RWPE2 (cell line): Measurements from ENCODE around the gene CNTRL.
"Not testable (repeated sequence)": the region's sequence is repeated elsewhere in the genome, so short reads cannot be mapped to it uniquely, and the experiment has no call there.

Experiments used
- ATAC-seq: fragments of 200-7000 bp; cut with Tn5 transposase; 3 replicates; pipeline ENCODE4 v1.9.1; 2021; ENCODE audit warnings: low read depth
- DNase-seq: peaks from one replicate; pipeline ENCODE4 v3.0.0-alpha.2; 2020; ENCODE audit warnings: low spot score
- H3K27ac ChIP-seq: fragments of 450-650 bp; 2 replicates; pipeline ENCODE4 v1.5.1; 2017; ENCODE audit warnings: mild to moderate bottlenecking; ENCODE audit not compliant: poor library complexity, severe bottlenecking
- H3K27me3 ChIP-seq: fragments of 250-450 bp; sonication (Bioruptor Pico); 2 replicates; pipeline ENCODE4 v1.5.1; 2021; ENCODE audit warnings: mild to moderate bottlenecking, moderate library complexity; ENCODE audit not compliant: insufficient read depth, poor library complexity, severe bottlenecking
- H3K36me3 ChIP-seq: fragments of 250-450 bp; sonication (Bioruptor Pico); 2 replicates; pipeline ENCODE4 v1.5.1; 2020; ENCODE audit warnings: low read depth, mild to moderate bottlenecking, moderate library complexity
- H3K4me1 ChIP-seq: fragments of 250-450 bp; sonication (Bioruptor Pico); 2 replicates; pipeline ENCODE4 v1.5.1; 2021; ENCODE audit warnings: mild to moderate bottlenecking, moderate library complexity; ENCODE audit not compliant: insufficient read depth, poor library complexity, severe bottlenecking
- H3K4me3 ChIP-seq: fragments of 250-450 bp; sonication (Bioruptor Pico); 2 replicates; pipeline ENCODE4 v1.5.1; 2021; ENCODE audit warnings: mild to moderate bottlenecking, moderate library complexity; ENCODE audit not compliant: severe bottlenecking
- H3K9me3 ChIP-seq: fragments of 250-450 bp; sonication (Bioruptor Pico); 2 replicates; pipeline ENCODE4 v1.5.1; 2021; ENCODE audit warnings: mild to moderate bottlenecking, moderate library complexity; ENCODE audit not compliant: severe bottlenecking
- CTCF ChIP-seq: fragments of 450-650 bp; IDR thresholded peaks from one replicate; pipeline ENCODE4 v1.5.1; 2017; ENCODE audit warnings: mild to moderate bottlenecking, moderate library complexity; ENCODE audit not compliant: poor library complexity, severe bottlenecking

The CNTRL gene

DNA sequence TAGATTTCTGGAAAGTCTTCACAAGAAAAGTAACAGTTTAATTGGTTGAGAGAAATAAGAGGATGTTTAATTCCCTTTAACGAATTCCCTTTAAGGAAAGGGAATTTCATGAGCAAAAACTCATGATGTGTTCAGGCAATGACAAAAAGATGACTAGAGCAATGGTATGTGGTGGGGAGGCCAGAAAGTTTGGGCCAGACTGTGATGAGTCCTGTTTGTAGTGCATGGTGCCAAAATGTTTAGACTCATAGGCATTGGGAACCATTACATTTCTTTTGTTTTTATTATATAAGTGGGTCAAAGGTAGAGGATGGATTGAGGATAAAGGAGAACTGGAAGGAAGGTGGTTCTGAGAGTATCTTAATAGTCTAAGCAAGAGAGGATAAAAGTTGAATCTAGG is 10.9 kb downstream of the CNTRL start:
- TF ChIP-seq CTCF: no peak
- no peak overlapping the region for H3K4me3 ChIP-seq

GRCh38 chr9:121088576-121088975 is 13.8 kb downstream of the CNTRL start:
- no peaks in the 10 kb centered on the region for H3K27me3 ChIP-seq
- no peak overlapping the region for H3K4me3 ChIP-seq
- ATAC-seq (no peak), DNase-seq (no peak)
- H3K4me1 ChIP-seq: no peaks in the 10 kb centered on the region
- peaks cover 20% of the 10 kb centered on the region for H3K36me3 ChIP-seq
- no peak for TF ChIP-seq CTCF
- no peaks in the 10 kb centered on the region for H3K9me3 ChIP-seq
- H3K27ac ChIP-seq: no peak overlapping the region

More for the DNA sequence above, 10.9 kb downstream of the CNTRL start:
- no peaks in the 10 kb centered on the region for H3K4me1 ChIP-seq
- ATAC-seq: no peak
- H3K36me3 ChIP-seq: peaks cover 17% of the 10 kb centered on the region
- no peaks in the 10 kb centered on the region for H3K9me3 ChIP-seq
- no peaks in the 10 kb centered on the region for H3K27me3 ChIP-seq
- H3K27ac ChIP-seq: no peak overlapping the region
- DNase-seq: no peak

DNA sequence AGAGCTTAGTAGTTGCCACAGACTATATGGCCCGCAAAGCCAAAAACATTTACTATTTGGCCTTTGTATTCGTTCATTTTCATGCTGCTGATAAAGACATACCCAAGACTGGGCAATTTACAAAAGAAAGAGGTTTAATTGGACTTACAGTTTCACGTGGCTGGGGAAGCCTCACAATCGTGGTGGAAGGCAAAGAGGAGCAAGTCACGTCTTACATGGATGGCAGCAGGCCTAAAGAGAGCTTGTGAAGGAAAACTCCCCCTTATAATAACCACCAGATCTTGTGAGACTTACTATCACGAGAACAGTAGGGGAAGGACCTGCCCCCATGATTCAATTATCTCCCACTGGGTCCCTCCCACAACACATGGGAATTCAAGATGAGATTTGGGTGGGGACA is 16.0 kb downstream of the CNTRL start:
- H3K4me3 ChIP-seq, H3K27me3 ChIP-seq, DNase-seq, H3K27ac ChIP-seq, ATAC-seq, H3K9me3 ChIP-seq, H3K4me1 ChIP-seq: not testable (repeated sequence)
- H3K36me3 ChIP-seq: peaks cover 17% of the 10 kb centered on the region

DNA sequence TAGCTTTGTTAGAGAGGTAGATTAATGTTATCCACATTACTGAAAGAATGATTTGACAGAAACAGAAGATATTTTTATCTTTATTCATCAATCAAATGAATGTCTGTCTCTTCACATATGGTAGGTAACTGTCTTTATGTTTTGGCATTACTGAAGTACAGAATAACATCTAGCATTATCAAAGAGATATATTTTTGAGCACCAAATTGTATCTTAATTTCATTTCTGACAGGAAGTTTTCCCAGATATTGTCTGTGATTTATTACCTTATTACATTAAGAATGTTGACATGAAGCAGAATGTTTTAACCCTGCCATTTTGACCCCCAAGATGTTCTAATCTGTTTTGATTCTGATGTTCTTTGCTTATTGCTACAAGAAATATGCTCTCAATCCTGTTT is 20.3 kb downstream of the CNTRL start:
- H3K9me3 ChIP-seq: no peaks in the 10 kb centered on the region
- no peak for TF ChIP-seq CTCF
- peaks cover 20% of the 10 kb centered on the region for H3K36me3 ChIP-seq
- no peak overlapping the region for H3K27ac ChIP-seq
- DNase-seq: no peak
- H3K4me1 ChIP-seq: no peaks in the 10 kb centered on the region
- no peaks in the 10 kb centered on the region for H3K27me3 ChIP-seq
- no peak overlapping the region for H3K4me3 ChIP-seq
- ATAC-seq: no peak

- Histone ChIP-seq H3K36me3 (peaks cover 9% of the 10 kb centered on the region), H3K27ac (no peak overlapping the region), H3K9me3 (no peaks in the 10 kb centered on the region), H3K27me3 (no peaks in the 10 kb centered on the region), H3K4me3 (no peak overlapping the region), H3K4me1 (no peaks in the 10 kb centered on the region)
- ATAC-seq (no peak), DNase-seq (no peak)
- no peak for TF ChIP-seq CTCF
These were observed 23.9 kb downstream of the CNTRL start for GRCh38 chr9:121098567-121099198.

DNA sequence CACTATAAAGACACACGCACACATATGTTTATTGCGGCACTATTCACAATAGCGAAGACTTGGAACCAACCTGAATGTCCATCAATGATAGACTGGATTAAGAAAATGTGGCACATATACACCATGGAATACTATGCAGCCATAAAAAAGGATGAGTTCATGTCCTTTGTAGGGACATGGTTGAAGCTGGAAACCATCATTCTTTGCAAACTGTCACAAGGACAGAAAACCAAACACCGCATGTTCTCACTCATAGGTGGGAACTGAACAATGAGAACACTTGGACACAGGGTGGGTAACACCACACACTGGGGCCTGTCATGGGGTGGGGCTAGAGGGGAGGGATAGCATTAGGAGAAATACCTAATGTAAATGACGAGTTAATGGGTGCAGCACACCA is 29.3 kb downstream of the CNTRL start:
- not testable (repeated sequence) for H3K9me3 ChIP-seq, H3K27ac ChIP-seq, H3K36me3 ChIP-seq, H3K27me3 ChIP-seq, H3K4me3 ChIP-seq, DNase-seq, H3K4me1 ChIP-seq, ATAC-seq
